Ishikawa (cell line): Measurements from ENCODE around the gene RFNG.

Experiments
- CEBPB ChIP-seq: IDR thresholded peaks from 2 replicates; pipeline ENCODE4 v1.6.1; 2012
- CREB1 ChIP-seq: IDR thresholded peaks from 2 replicates; pipeline ENCODE4 v1.6.1; 2012; ENCODE audit warnings: low read depth
- EGR1 ChIP-seq: IDR thresholded peaks from 2 replicates; pipeline ENCODE4 v1.6.1; 2012
- EP300 ChIP-seq: IDR thresholded peaks from 2 replicates; pipeline ENCODE4 v1.6.1; 2012; ENCODE audit warnings: borderline replicate concordance
- FOXM1 ChIP-seq: IDR thresholded peaks from 2 replicates; pipeline ENCODE4 v1.6.1; 2012; ENCODE audit warnings: low read depth, borderline replicate concordance
- MAX ChIP-seq: IDR thresholded peaks from 2 replicates; pipeline ENCODE4 v1.6.1; 2012
- NFIC ChIP-seq: IDR thresholded peaks from 2 replicates; pipeline ENCODE4 v1.6.1; 2012
- RAD21 ChIP-seq: IDR thresholded peaks from 2 replicates; pipeline ENCODE4 v1.6.1; 2012; ENCODE audit warnings: low read depth
- REST ChIP-seq: IDR thresholded peaks from 2 replicates; pipeline ENCODE4 v1.6.1; 2012; ENCODE audit warnings: low read depth, mild to moderate bottlenecking
- TAF1 ChIP-seq: IDR thresholded peaks from 2 replicates; pipeline ENCODE4 v1.6.1; 2012; ENCODE audit warnings: low read depth, mild to moderate bottlenecking
- TCF12 ChIP-seq: IDR thresholded peaks from 2 replicates; pipeline ENCODE4 v1.6.1; 2012; ENCODE audit warnings: low read depth
- TEAD4 ChIP-seq: IDR thresholded peaks from 2 replicates; pipeline ENCODE4 v1.6.1; 2012
- YY1 ChIP-seq: IDR thresholded peaks from 2 replicates; pipeline ENCODE4 v1.6.1; 2012; ENCODE audit warnings: low read depth
- ZBTB7A ChIP-seq: IDR thresholded peaks from 2 replicates; pipeline ENCODE4 v1.6.1; 2012; ENCODE audit warnings: low read depth
- TF ChIP-seq, protein P1 (sequence below): IDR thresholded peaks from 2 replicates; pipeline ENCODE4 v1.6.1; 2012

The RFNG gene

DNA sequence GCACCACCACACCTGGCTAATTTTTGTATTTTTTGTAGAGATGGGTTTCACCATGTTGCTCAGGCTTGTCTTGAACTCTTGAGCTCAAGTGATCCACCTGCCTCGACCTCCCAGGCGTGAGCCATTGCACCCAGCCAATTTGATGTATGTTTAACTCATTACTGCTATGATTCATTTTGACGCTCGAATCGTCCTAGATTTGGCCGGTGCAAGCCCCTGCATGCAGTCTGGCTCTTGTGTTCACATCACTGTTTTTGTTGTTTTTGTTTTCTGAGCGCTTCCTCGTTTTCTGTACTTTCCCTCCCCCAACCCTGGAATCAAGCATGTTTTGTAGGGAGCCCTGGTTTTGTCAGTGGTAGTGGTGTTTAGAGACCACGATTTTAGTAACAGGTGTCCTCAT, 21.8 kb upstream of the RFNG start:
- TF ChIP-seq TEAD4, result no peak
- TF ChIP-seq TAF1, result no peak
- TF ChIP-seq EGR1, result no peak
- no peak for TF ChIP-seq ZBTB7A
- no peak for TF ChIP-seq EP300
- no peak for TF ChIP-seq RAD21
- no peak for TF ChIP-seq MAX

GRCh38 chr17:82072827-82073226, 21.2 kb upstream of the RFNG start:
- TF ChIP-seq FOXM1, result no peak
- no peak for TF ChIP-seq TCF12
- TF ChIP-seq REST, result no peak
- TF ChIP-seq TEAD4, result no peak
- no peak for TF ChIP-seq ZBTB7A
- TF ChIP-seq TAF1, result no peak
- TF ChIP-seq NFIC, result no peak
- TF ChIP-seq MAX, result no peak
- TF ChIP-seq, protein P1, sequence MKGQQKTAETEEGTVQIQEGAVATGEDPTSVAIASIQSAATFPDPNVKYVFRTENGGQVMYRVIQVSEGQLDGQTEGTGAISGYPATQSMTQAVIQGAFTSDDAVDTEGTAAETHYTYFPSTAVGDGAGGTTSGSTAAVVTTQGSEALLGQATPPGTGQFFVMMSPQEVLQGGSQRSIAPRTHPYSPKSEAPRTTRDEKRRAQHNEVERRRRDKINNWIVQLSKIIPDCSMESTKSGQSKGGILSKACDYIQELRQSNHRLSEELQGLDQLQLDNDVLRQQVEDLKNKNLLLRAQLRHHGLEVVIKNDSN, result no peak
- no peak for TF ChIP-seq RAD21
- TF ChIP-seq EP300, result no peak
- TF ChIP-seq CREB1, result no peak
- TF ChIP-seq EGR1, result no peak
- no peak for TF ChIP-seq YY1
- TF ChIP-seq CEBPB, result no peak

DNA sequence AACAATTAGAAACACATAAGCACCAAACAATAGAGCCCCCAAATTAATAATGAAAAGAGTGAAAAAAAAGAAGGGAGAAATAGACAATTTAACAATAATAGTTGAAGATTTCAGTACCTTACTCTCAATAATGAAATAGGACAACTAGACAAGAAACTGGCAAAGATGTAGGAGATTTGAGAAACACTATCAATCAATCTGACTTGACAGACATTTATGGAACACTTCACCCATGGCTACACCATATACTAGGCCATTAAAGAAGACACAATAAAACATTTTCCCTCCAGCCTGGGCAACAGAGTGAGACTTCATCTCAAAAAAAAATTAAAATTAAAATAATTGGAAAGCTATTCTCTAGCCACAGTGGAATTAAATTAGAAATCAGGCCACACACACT, 19.0 kb upstream of the RFNG start:
- TF ChIP-seq FOXM1 (no peak), TCF12 (no peak), REST (no peak), TEAD4 (no peak), NFIC (no peak), ZBTB7A (no peak), EP300 (no peak), CEBPB (no peak), YY1 (no peak), EGR1 (no peak), TAF1 (no peak), MAX (no peak), CREB1 (no peak), RAD21 (no peak)
- TF ChIP-seq, protein P1, result no peak

DNA sequence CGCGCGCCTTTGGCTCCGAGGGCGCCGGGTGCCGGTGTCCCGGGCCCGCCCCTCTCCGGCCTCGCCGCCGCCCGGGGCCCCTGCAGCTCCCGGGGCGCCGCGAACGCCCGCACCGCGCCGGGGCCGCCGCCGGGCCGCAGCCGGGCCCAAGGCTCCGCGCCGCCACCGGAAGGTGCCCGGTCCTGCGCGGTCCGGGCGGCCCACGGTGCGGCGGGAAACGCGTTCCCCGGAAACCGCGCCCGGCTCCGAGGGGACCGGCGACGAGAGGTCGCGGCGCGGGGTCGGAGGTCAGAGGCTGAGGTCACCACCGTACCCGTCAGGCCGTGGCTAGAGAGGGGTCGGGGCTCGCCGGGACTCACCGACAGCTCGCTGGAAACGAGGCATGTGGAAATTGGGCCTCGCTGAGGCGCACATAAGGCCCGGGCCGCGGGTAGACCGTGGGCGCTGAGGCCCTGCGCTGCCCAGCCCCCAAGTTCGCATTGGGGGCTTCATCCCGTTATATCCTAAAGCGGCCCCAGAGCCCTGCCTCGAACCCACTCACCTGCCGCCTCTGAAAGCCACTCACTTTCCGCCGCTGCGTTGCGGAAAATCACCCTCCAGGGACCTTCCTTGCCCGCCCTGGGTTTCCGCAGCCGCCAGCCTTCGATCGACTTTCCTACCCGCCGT, 14.2 kb upstream of the RFNG start, which contains the start of gene DUS1L:
Gene DUS1L, minus strand, starts transcription at position 167 of the 666 bp plus-strand sequence. CDS start 745 bp downstream, outside the sequence.
- peak; percentile 30; the same call in 1 of the 2 replicates for TF ChIP-seq EGR1
- peak; percentile 91 for TF ChIP-seq TAF1
- no peak for TF ChIP-seq RAD21
- peak; percentile 78 for TF ChIP-seq YY1
- TF ChIP-seq FOXM1, result no peak
- TF ChIP-seq MAX, result peak; percentile 66
- TF ChIP-seq, protein P1, result peak; percentile 65
- TF ChIP-seq TEAD4, result 0 out of 2 replicates have a peak, but pooled peaks have one; percentile 18
- TF ChIP-seq REST, result 0 out of 2 replicates have a peak, but pooled peaks have one; percentile 12
- 0 out of 2 replicates have a peak, but pooled peaks have one; percentile 28 for TF ChIP-seq ZBTB7A
